GM12892 (cell line): ENCODE measurements around the gene SNX3.

ENCODE experiments used
- DNase-seq: peaks from one replicate; pipeline ENCODE4 v3.0.0; 2011; ENCODE audit not compliant: insufficient read length
- FAIRE-seq: peaks from 2 replicates; lab custom pipeline; 2011; peaks lifted over from hg19 to GRCh38; lab: Jason Lieb, UNC
- POLR2A ChIP-seq: IDR thresholded peaks from 2 replicates; pipeline ENCODE4 v1.6.1; 2011; ENCODE audit warnings: low read depth, low read length, control low read depth
- POLR2AphosphoS5 ChIP-seq: IDR thresholded peaks from 2 replicates; pipeline ENCODE4 v1.6.1; 2011; ENCODE audit warnings: low read depth, low read length, control low read depth
- TAF1 ChIP-seq: IDR thresholded peaks from 2 replicates; pipeline ENCODE4 v1.6.1; 2011; ENCODE audit warnings: low read depth, mild to moderate bottlenecking, control low read depth, low read length, borderline replicate concordance

The SNX3 gene

DNA sequence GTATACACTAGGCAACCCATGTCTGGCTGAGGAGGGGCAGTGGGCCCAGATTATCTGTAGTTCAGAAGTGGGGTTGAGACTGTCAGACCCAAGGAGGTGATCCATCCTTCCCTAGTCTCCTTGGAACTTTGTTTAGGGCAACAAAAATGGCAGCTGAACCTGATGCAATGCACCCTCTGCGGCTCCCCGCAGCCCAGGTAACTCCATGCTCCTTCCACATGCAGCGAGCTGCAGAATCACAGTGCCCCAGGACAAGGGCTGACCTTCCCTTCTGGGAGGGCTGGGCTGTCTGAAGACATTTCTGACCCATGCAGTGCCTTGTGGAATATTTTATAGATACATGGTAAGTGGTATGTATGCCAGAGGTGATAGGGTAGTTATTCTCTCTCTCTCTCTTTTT is 65.6 kb downstream of the SNX3 start:
- no peak for DNase-seq
- TF ChIP-seq POLR2AphosphoS5 (no peak), TAF1 (no peak), POLR2A (no peak)
- FAIRE-seq = no peak

DNA sequence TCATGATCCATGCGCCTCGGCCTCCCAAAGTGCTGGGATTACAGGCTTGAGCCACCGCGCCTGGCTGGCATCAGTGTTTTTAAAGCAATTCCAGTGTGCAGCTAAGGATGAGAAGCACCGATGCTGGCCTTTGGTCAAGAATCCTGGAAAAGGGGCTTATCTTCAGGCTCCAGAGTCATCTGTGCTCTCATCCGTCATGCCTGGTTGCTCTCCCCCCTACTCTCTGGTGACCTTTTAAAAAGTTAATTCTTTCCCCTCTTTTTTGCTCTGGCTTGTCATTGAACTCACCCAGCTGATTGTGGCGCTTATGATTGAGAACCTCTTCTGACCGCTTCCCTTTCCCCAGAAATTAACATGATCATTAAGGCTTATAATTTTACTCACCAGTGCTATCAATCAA is 66.3 kb downstream of the SNX3 start:
- no peak for TF ChIP-seq TAF1
- TF ChIP-seq POLR2AphosphoS5 = no peak
- no peak for TF ChIP-seq POLR2A
- FAIRE-seq (no peak), DNase-seq (no peak)

GRCh38 chr6:108193835-108194234 is 67.0 kb downstream of the SNX3 start:
- DNase-seq (no peak), FAIRE-seq (no peak)
- TF ChIP-seq POLR2A = no peak
- no peak for TF ChIP-seq TAF1
- TF ChIP-seq POLR2AphosphoS5 = no peak

DNA sequence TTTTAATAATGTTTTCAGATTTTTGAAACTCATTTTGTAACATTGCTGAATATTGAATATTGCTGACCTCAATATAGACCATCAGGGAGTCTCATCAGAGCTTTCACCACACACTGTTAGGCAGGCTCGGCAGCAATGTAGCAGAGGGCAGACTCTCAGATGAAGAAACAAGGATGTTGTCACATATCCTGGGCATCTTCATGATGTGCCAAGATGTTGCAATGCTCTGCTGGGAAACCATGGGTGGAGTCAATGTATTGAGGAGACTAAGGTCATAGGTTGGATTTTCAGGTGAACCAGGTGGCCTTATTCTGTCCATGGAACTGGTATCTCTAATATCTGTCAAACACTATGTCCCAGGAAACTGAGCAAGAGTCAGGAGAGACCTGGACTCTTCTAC is 67.7 kb downstream of the SNX3 start:
- DNase-seq = no peak
- TF ChIP-seq TAF1 (no peak), POLR2A (no peak), POLR2AphosphoS5 (no peak)
- no peak for FAIRE-seq

DNA sequence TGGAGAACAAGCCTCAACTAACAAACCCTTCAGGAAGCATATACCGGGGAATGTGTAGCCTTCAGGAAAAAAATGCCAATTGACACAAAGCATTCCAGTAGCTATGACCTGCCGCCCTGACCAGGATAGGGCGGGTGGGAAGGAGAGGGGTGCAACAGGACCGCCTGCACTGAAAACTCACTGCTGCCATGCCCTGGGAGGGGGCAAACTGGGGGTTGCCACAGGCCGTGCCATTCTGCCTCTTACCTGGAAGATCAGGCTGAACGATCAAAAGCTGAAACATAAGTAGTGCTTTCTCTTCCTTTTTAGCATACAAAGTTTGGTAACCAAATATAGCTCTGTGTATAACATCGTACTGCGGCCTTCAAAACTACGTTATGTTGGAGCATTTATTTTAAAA is 73.3 kb downstream of the SNX3 start:
- FAIRE-seq (no peak), DNase-seq (no peak)
- TF ChIP-seq POLR2A = no peak
- no peak for TF ChIP-seq TAF1
- TF ChIP-seq POLR2AphosphoS5 = no peak

DNA sequence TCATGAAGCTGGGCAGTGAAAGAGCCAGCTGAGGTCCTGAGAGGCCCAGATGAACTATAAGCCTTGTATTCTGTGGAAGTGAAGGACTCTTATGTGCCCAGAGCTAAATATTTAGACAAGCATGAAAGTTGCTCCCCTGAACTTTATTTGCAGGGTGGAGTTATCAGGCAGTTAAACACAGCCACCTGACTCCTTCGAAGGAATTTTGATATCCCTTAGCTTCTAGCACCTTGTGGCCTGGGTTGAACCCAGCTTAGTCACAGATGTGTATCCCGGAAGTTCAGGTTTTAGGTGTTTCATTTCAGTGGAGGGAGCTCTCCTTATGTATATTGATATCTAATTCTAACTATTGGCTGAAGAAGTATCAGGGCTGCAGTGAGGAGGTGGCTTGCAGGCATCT is 74.6 kb downstream of the SNX3 start:
- TF ChIP-seq POLR2AphosphoS5 (no peak), POLR2A (no peak)
- DNase-seq = no peak
- no peak for FAIRE-seq

DNA sequence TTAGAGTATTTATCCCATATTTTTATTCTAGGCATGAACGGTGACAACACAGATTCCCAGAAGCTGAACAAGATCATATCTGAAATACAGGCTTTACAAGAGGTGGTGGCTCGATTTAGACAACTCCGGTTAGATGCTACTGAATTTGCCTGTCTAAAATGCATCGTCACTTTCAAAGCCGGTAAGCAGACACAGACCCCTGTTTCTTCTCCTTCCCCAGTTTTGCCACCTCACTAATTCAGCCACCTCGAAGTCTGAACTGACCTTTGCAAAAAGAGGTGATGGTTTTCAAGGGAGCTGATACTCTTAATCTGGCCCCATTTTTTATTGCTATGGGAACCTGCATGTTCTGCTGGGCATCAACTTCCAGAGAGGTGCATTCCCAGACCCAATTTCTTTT is 80.1 kb downstream of the SNX3 start:
- FAIRE-seq = no peak
- TF ChIP-seq POLR2A = no peak
- TF ChIP-seq POLR2AphosphoS5 = no peak
- TF ChIP-seq TAF1 = no peak

GRCh38 chr6:108180266-108180665 is 80.6 kb downstream of the SNX3 start:
- TF ChIP-seq POLR2AphosphoS5 = no peak
- TF ChIP-seq POLR2A = no peak
- no peak for TF ChIP-seq TAF1
- no peak for DNase-seq
- FAIRE-seq = no peak

More for the DNA sequence above, 80.1 kb downstream of the SNX3 start:
- no peak for DNase-seq

DNA sequence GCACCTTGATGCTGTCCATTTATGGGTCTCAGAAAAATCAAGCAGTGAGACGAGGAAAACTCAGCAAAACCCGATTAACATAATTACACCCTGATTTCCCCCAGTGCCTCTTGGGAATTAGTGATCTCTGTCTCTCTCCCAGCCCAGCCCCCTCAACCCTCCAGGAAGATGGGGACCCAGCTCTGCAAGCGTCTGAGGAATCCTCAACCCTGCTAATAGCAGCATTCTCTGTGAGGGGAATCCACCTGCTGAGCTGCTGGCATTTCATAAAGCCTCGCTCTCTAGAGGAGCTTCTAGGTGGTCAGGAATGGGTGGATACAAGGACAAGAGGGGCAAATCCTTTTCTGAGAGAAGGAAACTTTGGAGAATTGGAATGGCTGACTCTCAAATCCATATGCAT is 81.1 kb downstream of the SNX3 start:
- FAIRE-seq (no peak), DNase-seq (no peak)
- TF ChIP-seq POLR2A (no peak), POLR2AphosphoS5 (no peak), TAF1 (no peak)

DNA sequence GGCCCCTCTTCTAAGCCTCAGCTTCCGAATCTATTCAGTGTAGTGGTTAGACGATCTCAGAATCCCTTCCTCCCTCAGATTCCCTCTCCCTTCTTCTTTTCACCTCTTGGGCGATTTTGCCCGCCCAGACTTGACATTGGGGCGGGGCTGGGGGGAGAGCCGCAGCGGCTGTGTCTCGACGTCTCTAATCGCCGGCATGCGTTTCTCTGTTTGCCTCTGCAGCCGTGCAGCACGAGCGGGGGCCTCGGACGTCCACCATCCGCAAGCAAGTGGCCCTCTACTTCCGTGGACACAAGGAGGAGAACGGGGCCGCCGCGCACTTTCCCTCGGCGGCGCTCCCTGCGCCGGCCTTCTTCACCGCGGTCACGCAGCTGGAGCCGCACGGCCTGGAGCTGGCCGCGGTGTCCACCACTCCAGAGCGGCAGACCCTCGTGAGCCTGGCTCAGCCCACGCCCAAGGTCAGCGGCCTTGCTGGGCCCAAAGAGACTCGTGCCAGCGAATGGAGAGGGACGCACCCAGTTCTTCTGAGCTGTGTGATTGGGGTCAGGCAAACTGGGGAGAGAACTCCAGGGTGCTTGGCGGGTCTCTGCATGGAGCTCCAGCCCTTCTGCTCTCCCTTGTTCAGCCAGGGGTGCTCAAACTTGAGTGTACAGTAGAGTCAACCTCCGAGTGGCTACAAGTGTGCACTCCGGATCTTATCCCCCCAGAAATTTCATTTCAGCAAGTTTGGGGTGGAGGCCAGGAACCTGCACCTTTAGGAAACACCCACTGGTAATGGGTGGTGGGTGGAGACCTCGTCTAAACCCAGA is 84.4 kb downstream of the SNX3 start:
- FAIRE-seq (no peak), DNase-seq (no peak)
- TF ChIP-seq TAF1 (no peak), POLR2A (no peak), POLR2AphosphoS5 (no peak)

DNA sequence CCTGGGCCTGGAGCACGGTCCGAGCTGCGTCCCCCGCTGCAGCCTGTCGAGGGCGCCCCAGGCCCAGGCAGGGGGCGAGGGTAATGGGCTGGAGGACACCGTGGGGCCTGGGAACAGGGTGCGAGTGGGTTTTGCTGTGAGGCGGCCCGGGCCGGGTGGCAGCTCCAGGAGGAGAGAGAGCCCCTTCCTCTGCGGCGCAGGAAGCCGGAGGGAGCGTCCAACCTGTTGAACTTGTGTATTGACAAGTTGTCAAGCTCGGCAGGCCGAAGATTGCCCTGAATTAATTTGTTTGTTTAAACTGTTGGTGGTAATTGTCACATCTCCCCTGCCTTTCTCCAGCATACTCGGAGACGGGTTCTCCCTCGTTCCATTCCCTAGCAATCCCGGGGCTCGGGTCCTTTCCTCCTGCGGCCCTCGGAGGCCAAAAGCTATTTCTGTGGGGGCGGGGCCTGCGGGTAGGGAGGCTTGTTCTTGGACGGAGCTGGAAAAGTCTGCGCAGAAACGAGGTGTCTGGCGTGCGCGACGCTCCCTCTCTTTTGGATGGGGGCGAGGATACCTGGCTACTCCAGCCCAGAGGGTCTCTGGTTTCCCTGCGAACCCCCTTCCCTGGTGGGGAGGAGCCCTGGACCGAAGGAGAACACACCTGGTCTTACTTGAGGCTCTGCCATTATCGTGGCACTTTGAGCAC is 85.1 kb downstream of the SNX3 start:
- TF ChIP-seq TAF1 (no peak), POLR2AphosphoS5 (no peak), POLR2A (no peak)
- DNase-seq = no peak
- FAIRE-seq = no peak

- TF ChIP-seq POLR2AphosphoS5 = no peak
- TF ChIP-seq POLR2A = no peak
- TF ChIP-seq TAF1 = no peak
- DNase-seq (no peak), FAIRE-seq (no peak)
Measured at GRCh38 chr6:108175176-108175591, 85.7 kb downstream of the SNX3 start.
